HUDEP-2 (cell line): ENCODE results near the gene RNU4-1.
A peak's percentile ranks its signal among the peaks of the same experiment; 100 is the strongest.
"Not testable (repeated sequence)": the region's sequence is repeated elsewhere in the genome, so short reads cannot be mapped to it uniquely, and the experiment has no call there.

Source experiments
- DNase-seq, 76 experiments: peaks; one replicate each; lab custom pipeline; 2025; ENCODE audit not compliant: unreplicated experiment in 76 of 76; lab: John Stamatoyannopoulos, UW

The RNU4-1 gene

DNA sequence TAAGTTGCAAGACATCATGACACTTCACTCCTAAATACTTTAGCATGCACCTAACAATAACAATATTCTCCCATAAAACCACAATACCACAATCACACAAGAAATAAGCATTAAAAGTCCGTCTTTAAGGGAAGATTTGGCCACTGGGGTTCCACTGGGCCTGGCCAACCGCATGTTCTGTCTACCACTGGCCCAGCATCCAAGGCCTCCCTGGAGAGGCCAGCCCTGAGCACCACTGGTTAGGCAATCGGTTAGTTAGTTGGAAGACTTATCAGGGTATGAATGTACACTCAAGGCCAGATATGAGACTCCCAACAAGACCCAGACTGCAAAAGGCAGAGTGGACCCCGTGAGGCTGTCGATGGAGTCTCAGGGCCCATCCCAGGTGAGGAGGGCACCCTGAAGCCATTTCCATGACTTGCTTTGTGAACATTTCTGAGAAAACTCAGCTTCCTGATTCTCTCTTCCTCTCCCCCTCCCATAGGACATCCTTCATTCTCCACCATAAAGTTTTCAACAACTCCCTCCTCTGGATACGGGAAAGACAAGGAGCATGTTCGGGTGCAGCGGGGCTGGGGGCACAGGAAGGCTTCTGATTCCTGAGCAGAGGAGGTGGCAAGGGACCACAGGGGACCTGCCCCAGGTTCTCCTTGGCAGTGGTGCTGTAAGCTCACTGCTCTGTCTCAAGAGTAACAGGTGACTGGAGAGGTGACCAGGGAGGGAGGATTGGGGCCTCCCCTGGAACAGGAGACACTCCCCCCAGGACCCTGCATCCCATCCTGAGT, 33.4 kb downstream of the RNU4-1 start:
- no peak for DNase-seq

DNA sequence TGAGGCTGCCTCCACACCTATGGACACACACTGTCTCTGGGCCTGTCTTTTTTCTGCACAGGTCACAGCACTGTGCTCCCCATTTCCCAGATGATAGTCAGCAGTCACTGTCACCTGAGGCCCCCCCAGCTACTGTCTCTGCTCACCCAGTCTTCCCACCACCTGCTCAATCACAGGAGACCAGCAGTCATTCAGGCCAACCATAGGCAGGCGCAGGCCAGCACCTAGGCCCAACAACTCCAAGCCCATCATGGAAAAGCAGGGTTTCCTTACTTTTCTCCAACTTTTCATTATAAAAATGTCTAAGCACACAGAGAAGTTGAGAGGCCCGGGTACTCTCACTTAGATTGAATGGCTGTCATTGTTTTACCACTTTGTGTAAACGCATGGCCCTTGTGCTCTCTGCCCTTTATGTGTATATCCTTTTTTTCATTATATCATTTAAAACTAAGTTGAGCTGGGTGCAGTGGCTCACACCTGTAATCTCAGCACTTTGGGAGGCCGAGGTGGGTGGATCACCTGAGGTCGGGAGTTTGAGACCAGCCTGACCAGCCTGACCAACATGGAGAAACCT, 34.6 kb downstream of the RNU4-1 start:
- no peak for DNase-seq

DNA sequence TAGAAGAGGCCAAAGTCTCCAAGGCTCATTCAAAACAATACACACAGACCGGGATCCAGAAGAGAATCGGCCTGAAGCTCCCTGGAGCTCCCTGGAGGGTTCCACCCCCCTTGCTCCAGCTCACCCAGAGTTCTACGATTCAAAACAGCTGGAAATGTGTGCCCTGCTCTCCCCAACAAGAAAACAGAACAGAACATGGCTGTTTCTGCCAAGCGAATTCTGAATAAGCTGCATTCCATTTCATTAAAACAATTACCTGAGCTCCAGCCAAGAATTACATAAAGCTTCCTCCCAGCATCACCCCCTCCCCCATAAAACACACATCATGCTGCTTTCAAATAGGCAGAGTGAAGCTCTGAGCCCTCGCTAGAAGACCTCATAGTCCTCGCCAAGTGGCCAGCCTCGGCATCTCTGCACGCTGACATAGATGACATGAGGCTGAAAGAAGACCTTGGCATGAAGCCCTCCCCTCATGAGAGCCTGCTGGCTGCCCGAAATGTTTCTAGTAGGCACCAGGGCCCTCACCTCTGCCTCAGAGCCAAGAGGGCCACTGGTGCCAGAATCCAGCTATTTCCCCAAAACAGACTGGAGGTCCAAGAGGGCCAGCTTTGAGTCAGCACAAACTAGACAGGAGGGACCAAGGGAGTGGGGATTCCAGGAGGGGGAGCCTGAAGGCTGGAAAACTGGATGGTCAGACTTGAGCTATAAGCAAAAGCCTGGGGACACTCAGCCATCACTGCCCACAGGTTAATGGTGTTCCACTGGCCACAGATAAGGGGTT, 35.8 kb downstream of the RNU4-1 start:
- no peak for DNase-seq

DNA sequence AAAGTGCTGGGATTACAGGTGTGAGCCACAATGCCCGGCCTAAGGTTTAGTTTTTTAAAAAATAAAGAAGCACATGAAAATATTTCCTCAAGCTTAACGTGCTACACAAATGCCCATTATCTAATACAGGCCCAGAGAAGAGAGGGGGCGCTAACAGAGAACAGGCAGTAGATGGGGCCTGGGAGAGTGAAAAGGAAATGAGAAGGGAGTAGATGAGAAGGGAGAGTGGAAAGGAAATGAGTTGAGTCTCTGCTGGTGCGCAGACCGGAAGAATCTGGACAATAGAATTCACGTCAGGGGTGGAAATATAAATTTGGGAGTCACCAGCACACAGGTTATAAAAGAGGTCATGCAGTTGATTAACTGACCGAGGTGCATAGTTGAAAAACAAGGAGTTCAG, 38.2 kb downstream of the RNU4-1 start:
- DNase-seq, result no peak

DNA sequence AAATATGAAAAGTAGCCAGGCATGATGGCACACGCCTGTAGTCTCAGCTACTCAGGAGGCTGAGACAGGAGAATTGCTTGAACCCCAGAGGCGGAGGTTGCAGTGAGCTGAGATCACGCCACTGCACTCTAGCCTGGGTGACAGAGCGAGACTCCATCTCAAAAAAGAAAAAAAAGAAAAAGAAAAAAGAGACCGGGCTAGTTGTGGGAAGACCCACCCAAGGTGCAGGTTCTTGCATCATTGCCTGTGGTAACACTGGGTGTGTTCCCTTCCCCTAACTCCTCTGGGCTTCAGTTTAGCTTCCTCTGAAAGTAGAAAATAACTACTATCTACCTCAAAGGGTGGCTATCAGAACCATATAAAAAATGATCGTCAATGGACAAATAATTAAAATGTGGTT, 39.7 kb downstream of the RNU4-1 start:
- not testable (repeated sequence) for DNase-seq

DNA sequence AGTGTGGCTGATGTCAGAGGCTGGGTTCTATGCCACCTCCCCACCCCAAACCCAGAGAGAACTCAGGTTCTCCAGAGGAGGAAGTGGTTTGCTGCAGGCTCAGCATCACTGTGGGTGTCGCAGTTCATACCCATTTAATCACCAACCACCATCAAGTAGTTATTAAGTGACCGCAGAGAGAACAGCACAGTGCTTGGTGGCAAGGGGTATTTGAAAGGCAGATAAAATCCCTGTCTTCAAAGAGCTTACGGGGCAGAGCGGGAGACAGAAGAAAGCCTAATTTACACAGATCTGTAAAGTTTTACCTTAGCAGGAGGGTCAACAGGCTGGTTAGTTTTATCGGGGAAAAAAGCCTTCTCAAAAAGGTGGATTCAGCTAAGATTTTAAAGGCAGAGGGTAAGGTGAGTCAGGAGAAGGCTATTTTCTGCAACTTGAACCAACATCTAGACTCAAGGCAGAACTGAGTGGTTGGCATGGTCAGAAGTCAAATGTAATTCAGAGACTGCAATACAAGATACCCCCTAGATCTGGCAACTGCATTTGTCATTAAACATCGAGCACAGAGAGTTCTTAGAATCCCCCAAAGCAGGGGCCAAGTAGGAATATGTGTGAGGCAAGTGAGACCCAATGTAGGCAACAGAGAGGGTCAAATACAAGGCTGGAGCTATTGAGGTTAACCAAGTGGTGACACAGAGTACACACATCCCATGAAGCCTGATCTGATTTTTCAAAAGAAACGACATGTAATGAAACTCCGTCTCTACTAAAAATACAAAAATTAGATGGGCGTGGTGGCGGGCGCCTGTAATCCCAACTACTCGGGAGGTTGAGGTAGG, 40.7 kb downstream of the RNU4-1 start:
- DNase-seq, result peak in 18 of 76 experiments; percentile 7 to 52 (median 26)

DNA sequence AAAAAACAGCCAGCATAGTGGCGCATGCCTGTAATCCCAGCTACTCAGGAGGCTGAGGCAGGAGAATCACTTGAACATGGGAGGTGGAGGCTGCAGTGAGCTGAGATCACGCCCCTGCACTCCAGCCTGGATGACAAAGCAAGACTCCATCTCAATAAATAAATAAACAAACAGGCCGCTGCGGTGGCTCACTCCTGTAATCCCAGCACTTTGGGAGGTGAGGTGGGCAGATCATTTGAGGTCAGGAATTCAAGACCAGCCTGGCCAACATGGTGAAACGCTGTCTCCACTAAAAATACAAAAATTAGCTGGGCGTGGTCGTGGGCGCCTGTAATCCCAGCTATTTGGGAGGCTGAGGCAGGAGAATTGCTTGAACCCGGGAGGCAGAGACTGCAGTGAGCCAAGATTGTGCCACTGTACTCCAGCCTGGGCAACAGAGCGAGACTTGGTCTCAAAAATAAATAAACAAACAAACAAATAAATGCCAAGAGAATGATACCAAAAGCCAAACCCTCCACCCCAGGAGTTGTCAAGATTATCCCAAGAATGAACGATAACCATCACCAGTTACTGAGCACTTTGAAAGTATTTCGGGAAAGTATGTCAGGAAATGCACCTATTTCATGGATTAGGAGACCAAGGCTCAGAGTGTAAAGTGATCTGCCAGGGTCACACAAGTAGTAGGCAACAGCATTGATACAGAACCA, 41.5 kb downstream of the RNU4-1 start:
- not testable (repeated sequence) for DNase-seq

DNA sequence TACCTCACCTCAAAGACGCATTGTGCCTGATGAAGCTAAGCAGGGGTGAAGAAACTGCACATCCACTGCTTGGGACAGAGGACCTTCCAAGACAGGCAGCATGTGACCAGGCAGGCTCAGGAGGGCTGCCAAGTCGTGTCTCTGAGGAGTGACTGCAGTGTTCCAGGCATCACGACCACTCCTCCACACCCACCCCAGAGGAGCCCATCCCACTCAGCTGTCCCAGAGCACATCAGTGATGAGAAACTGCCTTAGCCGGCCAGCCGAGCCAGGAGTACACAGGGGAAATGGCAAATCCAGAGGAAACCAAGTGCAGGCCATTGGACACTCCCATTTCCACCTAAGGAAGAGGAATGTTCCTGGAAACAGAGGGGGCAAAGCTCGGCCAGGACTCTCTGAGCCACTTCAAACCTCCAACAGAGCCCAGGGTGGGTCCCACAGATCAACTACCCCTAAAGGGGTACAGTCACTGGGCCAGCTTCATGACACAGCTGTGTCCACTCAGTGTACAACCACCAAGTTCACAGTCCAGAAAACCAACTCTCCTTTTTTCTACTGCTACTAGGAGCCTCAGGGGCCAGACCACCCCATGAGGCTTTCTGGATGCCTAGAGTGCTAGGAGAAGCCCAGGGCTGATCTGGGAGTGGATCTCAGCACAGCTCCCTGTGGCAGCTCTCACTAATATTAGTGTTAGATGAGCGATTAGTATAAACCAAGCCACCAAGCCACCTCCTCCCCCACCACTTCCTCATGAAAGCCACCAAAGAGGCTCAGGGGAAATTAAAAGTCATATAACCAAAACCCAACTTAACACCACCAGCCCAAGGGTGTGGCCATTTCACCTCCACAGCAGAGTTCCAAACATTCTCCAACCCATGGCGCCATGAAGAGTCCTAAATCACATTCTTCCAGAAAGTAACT, 42.9 kb downstream of the RNU4-1 start:
- DNase-seq, result no peak

DNA sequence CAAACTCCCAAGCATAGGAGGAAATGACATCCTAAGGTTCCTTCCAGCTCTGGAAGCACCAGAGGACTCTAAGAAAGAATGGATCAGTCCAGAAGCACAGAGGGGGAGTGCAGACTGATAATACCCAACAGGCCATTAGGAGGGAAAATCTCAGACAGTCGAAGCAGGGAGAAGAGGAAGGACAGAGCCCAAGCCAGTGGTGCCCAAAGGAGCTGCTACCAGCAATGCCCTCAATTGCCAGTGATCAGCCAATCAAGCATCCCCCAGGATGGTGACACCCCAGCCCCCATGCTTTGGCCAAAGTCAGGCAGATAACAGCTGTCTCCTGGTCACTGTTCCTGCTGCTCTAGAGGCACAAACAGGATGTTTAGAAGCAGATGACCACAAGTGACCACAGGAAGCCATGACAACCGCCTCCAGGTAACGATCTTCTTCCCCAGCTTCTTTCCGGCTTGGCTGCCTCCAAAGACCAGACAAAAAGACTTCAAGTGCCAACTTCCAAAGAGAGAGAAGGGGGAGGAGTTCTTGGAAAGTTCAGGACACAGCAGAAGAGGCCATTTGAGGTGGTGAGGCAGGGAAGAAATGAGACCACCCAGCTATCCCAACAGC, 43.7 kb downstream of the RNU4-1 start:
- DNase-seq, result no peak

DNA sequence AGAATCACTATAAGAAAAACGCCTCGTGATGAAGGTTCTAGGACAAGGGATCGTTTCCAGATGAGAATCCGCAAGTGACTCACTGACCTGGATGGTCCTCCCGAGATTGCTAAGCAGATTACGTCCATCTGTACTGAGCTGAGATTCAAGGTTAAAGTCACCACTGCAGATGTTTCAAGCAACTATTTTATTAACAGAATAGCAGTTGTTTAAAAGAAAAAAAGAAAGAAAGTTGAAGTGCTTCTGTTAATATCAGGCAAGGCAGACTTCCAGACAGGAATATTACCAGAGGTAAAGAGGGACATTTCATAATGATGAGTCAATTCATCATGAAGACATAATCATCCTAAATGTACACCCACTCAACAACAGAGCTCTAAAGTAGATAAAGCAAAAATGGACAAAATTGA, 45.4 kb downstream of the RNU4-1 start:
- no peak for DNase-seq

DNA sequence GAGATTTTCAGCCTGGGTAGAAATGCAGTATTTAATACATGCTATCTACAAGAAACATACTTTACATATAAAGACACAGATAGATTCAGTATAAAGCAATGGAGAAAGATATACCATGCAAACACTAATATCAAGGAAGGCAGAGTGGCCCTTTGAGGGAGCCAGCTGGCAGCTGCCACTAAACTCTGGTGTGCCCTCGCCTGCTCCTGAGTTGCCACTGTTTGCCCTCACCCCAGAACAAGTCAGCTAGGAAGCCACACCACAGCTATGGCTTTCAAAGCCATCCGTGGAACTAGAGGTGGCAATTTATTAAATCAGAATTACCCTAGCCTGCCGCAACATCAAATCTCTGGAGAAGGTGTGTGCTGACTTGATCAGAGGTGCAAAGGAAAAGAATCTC, 45.9 kb downstream of the RNU4-1 start:
- DNase-seq, result no peak

DNA sequence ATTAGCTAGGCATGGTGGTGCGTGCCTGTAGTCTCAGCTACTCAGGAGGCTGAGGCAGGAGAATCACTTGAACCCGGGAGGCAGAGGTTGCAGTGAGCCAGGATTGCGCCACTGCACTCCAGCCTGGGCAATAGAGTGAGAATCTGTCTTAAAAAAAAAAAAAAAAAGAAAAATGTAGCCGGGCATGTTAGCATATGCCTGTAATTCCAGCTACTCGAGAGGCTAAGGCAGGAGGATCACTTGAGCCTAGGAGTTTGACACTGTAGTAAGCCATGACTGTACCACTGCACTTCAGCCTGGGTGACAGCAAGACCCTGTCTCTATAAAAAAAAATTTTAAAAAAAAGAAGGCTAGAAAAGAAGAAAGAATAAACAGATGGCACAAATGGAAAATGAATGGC, 46.3 kb downstream of the RNU4-1 start:
- DNase-seq, result not testable (repeated sequence)
